Hepatocyte (in vitro differentiated cells): ENCODE results near the gene MACF1. TPM values are rescaled to one million over a fixed set of nuclear protein-coding genes. Genes with fewer than 3 reads are reported as not detected.

ENCODE experiments used
- DNase-seq: peaks from one replicate; pipeline ENCODE4 v3.0.0-alpha.2; 2016; ENCODE audit warnings: low spot score
- H2AFZ ChIP-seq: fragments of 200-600 bp; sonication (generic); 2 replicates; pipeline ENCODE4 v1.6.0; 2016; ENCODE audit warnings: antibody characterized with exemption, mild to moderate bottlenecking
- H3K27ac ChIP-seq: fragments of 200-600 bp; sonication (generic); 2 replicates; pipeline ENCODE4 v1.5.1; 2016; ENCODE audit warnings: mild to moderate bottlenecking
- H3K27me3 ChIP-seq: fragments of 200-600 bp; sonication (generic); 2 replicates; pipeline ENCODE4 v1.6.1; 2016
- H3K36me3 ChIP-seq: fragments of 200-600 bp; sonication (generic); replicated peaks from 2 replicates; pipeline ENCODE4 v1.5.1; 2016; ENCODE audit warnings: low read depth; ENCODE audit not compliant: insufficient read depth
- H3K4me1 ChIP-seq: fragments of 200-600 bp; sonication (generic); 2 replicates; pipeline ENCODE4 v1.5.1; 2016; ENCODE audit warnings: mild to moderate bottlenecking, moderate library complexity; ENCODE audit not compliant: insufficient read depth
- H3K4me2 ChIP-seq: fragments of 200-600 bp; sonication (generic); 2 replicates; pipeline ENCODE4 v1.6.0; 2016
- H3K4me3 ChIP-seq: fragments of 200-600 bp; sonication (generic); 2 replicates; pipeline ENCODE4 v1.5.1; 2016; ENCODE audit warnings: mild to moderate bottlenecking
- H3K79me2 ChIP-seq: fragments of 200-600 bp; sonication (generic); 2 replicates; pipeline ENCODE4 v1.6.0; 2017; ENCODE audit warnings: mild to moderate bottlenecking
- H3K9me2 ChIP-seq: fragments of 200-600 bp; sonication (generic); replicated peaks from 2 replicates; pipeline ENCODE4 v1.6.0; 2017; ENCODE audit warnings: mild to moderate bottlenecking; ENCODE audit not compliant: insufficient read depth
- H3K9me3 ChIP-seq: fragments of 200-600 bp; sonication (generic); 2 replicates; pipeline ENCODE4 v1.5.1; 2016; ENCODE audit warnings: low read depth, mild to moderate bottlenecking
- H4K20me1 ChIP-seq: fragments of 200-600 bp; sonication (generic); 2 replicates; pipeline ENCODE4 v1.6.0; 2016; ENCODE audit warnings: mild to moderate bottlenecking; ENCODE audit not compliant: insufficient read depth, poor library complexity, severe bottlenecking
- CTCF ChIP-seq: fragments of 200-600 bp; sonication (generic); IDR thresholded peaks from 2 replicates; pipeline ENCODE4 v1.5.1; 2016; ENCODE audit warnings: antibody characterized with exemption, mild to moderate bottlenecking; ENCODE audit not compliant: poor library complexity
- EZH2 ChIP-seq: fragments of 200-600 bp; sonication (generic); IDR thresholded peaks from 2 replicates; pipeline ENCODE4 v1.6.1; 2016; ENCODE audit warnings: antibody characterized with exemption, mild to moderate bottlenecking, borderline replicate concordance
- EZH2phosphoT487 ChIP-seq: fragments of 200-600 bp; sonication (generic); IDR thresholded peaks from one replicate; pipeline ENCODE4 v1.6.1; 2018; ENCODE audit warnings: antibody characterized with exemption, mild to moderate bottlenecking, low read depth, moderate library complexity; ENCODE audit not compliant: unreplicated experiment, severe bottlenecking
- WGBS: methylation state at CpG from one replicate; pipeline ENCODE4 v1.1.6; 2016; ENCODE audit warnings: low lambda C conversion rate; ENCODE audit errors: missing lambda C conversion rate; 5-methylcytosine and 5-hydroxymethylcytosine counted together
- polyA plus RNA-seq: library from polyadenylated mRNA; unstranded; fragments of >200 nt; fragmentation: Nextera tagmentation; extraction: Ambion mirVana; gene quantifications from 2 replicates; pipeline ENCODE4 v1.2.1, GENCODE V29; 2016
- total RNA-seq: library from RNA; depleted of rRNA; stranded (reverse); fragments of >200 nt; gene quantifications from 2 replicates; pipeline ENCODE4 v1.2.3, GENCODE V29; 2014

Gene MACF1
- total and polyA plus RNA-seq, 2 experiments from 2014 or later = 47.1 to 136 TPM

GRCh38 chr1:39272027-39272797 lies 67.7 kb downstream of the MACF1 start:
- Histone ChIP-seq H3K36me3 (no peaks in the 10 kb centered on the region), H3K4me2 (peak overlapping the region; percentile 72), H3K79me2 (peaks cover 63% of the 10 kb centered on the region), H4K20me1 (peaks cover 2% of the 10 kb centered on the region), H3K9me2 (no peaks in the 10 kb centered on the region), H3K9me3 (no peaks in the 10 kb centered on the region), H3K4me1 (peaks cover 29% of the 10 kb centered on the region), H3K27me3 (no peaks in the 10 kb centered on the region), H3K27ac (peak overlapping the region; percentile 45), H3K4me3 (no peak overlapping the region), H2AFZ (no peak overlapping the region)
- DNase-seq = peak; percentile 28
- WGBS = 36% methylated on average over 3 of the region's 3 CpGs
- no peak for TF ChIP-seq EZH2
- no peak for TF ChIP-seq EZH2phosphoT487
- TF ChIP-seq CTCF = no peak

GRCh38 chr1:39272798-39273469 lies 68.4 kb downstream of the MACF1 start:
- Histone ChIP-seq H3K4me3 (no peak overlapping the region), H3K4me1 (peaks cover 27% of the 10 kb centered on the region), H3K27me3 (no peaks in the 10 kb centered on the region), H2AFZ (no peak overlapping the region), H3K4me2 (peak overlapping the region; percentile 72), H3K9me2 (no peaks in the 10 kb centered on the region), H3K9me3 (no peaks in the 10 kb centered on the region), H3K27ac (peak overlapping the region; percentile 45), H4K20me1 (peaks cover 3% of the 10 kb centered on the region), H3K36me3 (no peaks in the 10 kb centered on the region), H3K79me2 (peaks cover 63% of the 10 kb centered on the region)
- TF ChIP-seq EZH2phosphoT487 (no peak), EZH2 (no peak), CTCF (no peak)
- WGBS = 73% methylated on average over 13 of the region's 13 CpGs
- DNase-seq = no peak

GRCh38 chr1:39275836-39276507 lies 71.5 kb downstream of the MACF1 start:
- no peak overlapping the region for H3K27ac ChIP-seq

More at GRCh38 chr1:39275836-39276507, 71.5 kb downstream of the MACF1 start:
- Histone ChIP-seq H3K4me2 (no peak overlapping the region), H3K27me3 (no peaks in the 10 kb centered on the region), H3K4me1 (peaks cover 12% of the 10 kb centered on the region), H2AFZ (no peak overlapping the region), H3K9me2 (no peaks in the 10 kb centered on the region), H3K4me3 (no peak overlapping the region), H3K9me3 (no peaks in the 10 kb centered on the region), H3K79me2 (peaks cover 70% of the 10 kb centered on the region), H3K36me3 (no peaks in the 10 kb centered on the region), H4K20me1 (peaks cover 8% of the 10 kb centered on the region)
- TF ChIP-seq CTCF = no peak
- peak; percentile 32 for DNase-seq
- WGBS = 41% methylated on average over 6 of the region's 6 CpGs
